GM21526 (cell line): ENCODE results near the gene DSTN.
A peak's percentile ranks its signal among the peaks of the same experiment; 100 is the strongest.

Experiments
- ATAC-seq: cut with Tn5 transposase; IDR thresholded peaks from one replicate; pipeline ENCODE4 v1.9.1; 2021; ENCODE audit warnings: moderate library complexity; ENCODE audit not compliant: unreplicated experiment, low FRiP score

DSTN gene

DNA sequence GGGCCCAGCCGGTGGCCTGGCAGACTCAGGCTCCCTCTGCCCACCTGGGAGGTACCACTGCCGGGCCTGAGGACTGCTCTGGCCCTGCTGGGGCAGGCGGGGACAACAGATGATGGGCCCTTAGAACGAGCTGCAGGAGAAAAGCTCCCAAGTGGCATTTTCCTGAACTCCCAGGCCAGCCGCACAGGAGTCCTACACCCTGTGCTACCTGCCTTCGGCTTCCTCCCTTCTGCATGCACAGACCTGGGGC lies 41.3 kb downstream of the DSTN start:
- ATAC-seq, result no peak

DNA sequence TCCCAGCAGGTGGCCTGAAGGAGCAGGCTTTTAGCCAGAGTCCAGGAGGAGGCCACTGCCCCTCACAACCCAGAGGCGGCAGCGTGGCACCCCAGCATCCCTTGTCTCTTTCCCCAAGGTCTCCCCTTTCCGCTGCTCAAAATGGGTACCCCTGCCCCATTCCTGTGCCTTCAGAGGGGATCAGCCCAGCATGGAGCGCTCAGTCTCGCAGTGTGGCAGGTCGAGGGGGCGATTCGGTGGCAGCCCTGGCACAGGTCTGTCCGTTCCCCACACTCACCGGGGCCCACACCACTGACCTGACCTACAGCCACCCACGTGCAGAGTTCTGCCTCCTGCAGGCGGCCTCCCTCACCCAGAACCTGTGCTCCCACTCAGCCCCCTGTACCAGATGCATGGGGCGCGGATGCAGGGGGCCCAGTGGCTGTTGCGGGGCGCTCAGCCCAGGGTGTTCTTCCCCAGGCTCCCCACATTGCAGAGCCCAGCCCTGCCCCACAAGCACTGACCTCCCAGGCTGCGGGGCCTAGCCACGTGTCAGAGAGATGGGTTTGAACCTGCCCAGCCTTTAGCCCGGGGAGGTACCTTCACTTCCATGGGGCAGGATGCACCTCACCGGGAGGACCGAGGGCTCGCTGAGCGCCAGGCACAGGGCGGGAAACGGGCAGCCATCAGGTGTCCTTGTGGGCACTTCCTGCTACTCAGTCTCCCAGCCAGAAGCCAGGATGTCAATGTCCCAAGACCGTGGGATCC lies 41.8 kb downstream of the DSTN start:
- ATAC-seq, result no peak

DNA sequence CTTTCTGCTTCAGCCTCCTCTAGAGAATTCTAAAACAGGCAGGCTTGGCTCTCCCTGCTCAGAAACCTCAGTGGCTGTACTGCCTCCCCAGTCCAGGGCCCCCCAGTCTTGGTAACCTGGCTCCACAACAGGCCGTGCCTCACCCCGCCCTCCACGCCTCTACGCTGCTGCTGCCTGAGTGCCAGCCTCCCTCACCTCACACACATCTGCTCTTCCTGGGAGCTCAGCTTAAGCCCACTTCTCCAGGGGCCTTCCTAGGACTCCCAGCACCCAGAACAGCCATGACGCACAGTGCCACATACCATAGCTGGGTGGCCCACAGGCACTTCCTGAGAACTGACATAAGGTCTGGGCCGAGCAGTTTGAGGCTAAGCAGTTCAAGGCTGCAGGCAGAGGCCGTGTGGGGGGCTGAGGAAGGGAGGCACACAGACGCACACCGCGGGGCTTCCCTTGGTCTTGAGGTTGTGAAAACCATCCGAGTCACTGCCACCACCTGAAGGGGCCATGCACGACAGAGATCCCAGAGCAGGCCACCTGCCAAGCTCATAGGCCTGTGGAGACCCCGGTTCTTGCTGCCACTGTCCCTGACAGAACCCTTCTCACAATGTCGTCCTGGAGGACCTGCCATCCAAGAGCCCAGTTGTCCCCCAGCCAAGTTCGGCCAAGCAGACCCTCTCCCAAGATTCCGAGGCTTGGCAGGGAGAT lies 42.6 kb downstream of the DSTN start:
- no peak for ATAC-seq

GRCh38 chr20:17612992-17613327 lies 43.1 kb downstream of the DSTN start:
- no peak for ATAC-seq

DNA sequence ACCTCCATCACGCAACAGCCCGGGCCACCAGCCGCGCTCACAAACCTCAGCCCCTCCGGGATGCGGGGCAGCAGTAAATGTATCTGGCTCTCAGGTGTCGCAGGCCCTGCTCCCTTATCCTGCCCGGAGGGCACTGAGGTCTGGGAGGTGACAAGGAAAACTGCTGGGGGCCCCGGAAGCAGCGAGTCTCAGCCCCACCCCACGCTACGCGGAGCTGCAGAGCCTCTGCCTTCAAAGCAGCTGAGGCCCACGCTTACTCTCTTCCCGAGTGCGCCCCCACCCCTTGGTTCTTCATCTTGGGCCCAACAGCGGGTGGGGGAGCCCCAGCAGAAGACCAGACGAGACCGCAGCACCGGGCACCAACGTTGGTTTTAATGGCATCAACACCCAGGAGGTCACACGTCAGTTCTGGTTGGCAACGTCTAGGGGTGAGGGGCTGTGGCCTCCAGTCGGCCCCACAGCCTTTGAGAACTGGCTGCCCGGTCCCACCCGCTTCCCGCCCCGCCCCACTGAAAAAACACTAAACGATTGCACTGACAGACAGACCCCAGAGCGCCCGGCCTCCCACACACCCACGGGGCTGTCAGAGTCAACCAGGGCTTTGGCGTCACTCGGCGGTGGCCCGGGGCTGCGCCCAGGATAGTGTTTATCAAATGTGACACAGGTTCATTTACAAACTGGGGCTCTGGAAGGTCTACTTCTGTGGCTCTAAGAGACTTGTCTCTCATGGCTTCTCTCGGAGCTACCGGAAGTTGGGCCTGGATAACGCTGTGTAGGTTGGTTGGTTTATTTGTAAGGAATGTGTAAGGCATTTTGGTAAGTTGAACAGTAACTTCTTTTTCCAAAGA lies 43.7 kb downstream of the DSTN start:
- ATAC-seq, result no peak

GRCh38 chr20:17614176-17614811 lies 44.4 kb downstream of the DSTN start:
- ATAC-seq, result no peak

GRCh38 chr20:17614812-17615644 lies 45.2 kb downstream of the DSTN start:
- ATAC-seq, result no peak

DNA sequence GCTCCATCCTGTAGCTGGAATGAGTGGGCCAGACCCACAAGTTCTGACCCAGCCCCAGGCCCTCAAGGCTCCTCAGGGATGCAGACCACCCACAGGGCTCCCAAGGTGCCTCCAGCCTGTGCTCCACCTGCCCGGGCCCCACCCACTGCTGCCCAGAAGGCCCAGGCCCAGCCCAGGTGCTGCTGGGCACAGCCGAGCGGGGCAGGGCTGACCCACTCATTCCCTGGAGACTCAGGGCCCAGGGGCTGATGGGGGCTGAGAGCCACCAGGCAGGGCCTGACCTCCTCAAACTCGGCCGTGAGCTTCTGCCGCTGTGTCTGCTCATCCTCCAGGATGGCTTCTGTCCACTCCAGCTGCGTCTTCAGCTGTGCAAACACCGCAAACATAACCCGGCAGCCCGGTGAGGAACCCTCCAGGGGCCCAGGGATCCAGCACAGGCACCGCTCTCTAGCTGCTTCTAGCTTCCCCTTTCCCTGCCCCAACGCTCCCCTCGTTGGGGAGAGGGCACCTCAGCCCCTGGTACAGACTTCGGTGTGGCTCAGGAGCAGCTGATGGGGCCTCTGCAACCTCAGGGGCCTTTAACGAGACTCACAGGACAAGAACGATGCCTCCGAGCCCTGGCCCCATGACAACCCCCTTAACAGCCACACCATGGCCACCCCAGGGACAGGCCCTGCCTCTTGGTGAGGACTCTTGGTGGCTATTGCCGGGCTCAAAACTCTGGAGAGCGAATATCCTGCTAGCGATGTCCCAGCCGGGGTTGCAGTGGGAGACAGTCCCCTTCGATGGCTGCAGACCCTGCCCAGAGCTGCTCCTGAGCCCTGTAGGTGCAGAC lies 46.0 kb downstream of the DSTN start:
- no peak for ATAC-seq

DNA sequence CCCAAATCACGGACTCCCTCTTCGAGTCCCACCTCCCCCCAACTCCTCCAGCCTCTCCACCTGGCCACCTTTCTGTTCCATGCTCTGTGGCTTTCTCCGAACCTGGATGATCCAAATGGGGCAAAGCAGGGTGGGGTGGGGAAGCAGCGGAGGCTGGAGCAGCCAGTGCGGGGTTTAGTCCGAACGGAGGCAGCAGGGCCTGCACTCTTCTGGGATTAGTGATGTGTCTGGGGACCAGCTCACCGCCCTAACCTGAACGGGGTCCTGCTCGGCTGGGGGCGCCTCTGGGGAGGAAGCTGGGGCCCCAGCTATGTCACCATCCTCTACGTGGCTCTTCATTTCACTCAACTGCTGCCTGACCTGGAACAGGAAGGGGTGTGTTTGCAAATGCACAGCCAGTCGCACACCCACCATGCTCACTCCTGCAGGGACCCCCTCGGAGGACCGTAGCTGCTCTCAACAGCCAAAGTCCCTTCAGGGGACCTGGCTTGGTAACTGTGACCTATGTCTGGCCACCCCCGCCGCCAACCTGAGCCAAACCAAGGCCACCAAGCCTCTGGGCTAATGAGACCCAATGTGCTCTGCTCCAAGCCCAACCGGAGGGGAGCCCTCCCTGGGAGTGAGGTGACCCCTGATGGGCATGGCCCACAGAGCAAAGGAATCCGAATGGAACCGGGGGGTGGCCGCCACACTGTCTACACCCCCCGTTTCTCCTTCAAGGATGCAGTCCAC lies 46.8 kb downstream of the DSTN start:
- ATAC-seq, result no peak

- ATAC-seq, result peak; percentile 52
These were observed 47.5 kb downstream of the DSTN start for GRCh38 chr20:17617212-17617867.

- no peak for ATAC-seq
These were observed 48.2 kb downstream of the DSTN start for GRCh38 chr20:17617868-17618672.

DNA sequence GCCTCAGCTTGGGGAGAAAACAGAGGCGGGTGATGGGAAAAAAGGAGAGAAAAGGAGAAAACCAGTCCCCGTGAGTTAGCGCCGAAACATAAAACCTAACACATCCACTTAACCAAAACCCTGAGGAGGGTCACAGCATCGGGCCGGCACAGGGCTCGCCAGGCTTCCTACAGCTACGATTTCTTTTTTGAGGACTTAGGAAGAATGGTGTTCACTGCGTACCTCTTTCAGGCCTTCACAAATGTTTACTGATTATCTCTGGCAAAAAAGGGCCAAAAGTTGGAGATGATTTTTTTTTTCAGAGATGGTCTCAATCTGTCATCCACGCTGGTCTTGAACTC lies 48.8 kb downstream of the DSTN start:
- ATAC-seq, result no peak

- no peak for ATAC-seq
These were observed 49.6 kb downstream of the DSTN start for GRCh38 chr20:17619351-17620093.

DNA sequence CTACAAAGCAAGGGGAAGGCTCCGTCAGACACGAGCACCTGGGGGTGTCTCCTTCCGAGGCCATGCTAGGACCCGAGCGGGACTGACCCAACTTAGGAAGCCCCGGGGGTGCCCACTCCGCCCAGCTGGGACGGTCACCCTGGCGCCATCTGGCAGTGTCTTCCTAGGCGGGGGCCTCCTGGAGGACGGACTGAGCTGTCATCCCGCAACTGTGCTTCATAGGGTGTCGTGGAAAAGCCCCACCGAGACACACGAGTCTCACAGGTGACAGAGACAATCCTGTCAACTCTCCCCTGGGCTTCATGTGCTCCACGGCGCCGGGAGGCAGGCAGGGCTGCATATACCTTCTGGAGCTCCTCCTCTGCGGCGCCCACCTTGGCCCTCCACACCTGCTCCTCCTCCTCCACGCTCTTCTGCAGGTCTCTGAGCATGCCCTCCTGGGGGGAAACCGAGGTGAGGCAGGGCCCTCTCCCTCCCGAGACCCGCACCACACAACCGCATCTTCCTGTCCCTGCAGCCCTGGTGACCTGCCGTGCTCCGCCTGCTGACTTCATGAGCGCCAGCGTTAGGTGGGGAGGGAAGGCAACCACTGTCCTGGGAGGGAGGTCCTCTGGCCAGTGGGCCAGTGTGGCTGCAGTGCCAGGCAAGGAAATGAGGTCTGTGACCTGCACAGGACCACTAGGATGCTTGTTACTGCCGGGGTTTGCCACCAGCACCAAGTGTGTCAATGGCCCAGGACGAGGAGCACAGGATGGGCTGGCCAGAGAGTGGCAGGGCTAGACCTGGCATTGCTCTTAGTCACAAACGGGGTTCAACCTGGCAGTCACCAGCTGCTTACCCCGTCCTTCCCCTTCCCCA lies 50.7 kb downstream of the DSTN start:
- ATAC-seq, result no peak

- no peak for ATAC-seq
These were observed 51.5 kb downstream of the DSTN start for GRCh38 chr20:17621229-17621968.
